B cell (primary cell): Measurements from ENCODE around the gene NPTX2. TPM values are rescaled to one million over a fixed set of nuclear protein-coding genes. Genes with fewer than 3 reads are reported as not detected.

Source experiments
- ATAC-seq: fragments of 200-7000 bp; cut with Tn5 transposase; one replicate; pipeline ENCODE4 v1.10.0; 2021; ENCODE audit warnings: low read depth, mild to moderate bottlenecking, moderate number of reproducible peaks, moderate library complexity
- CTCF ChIA-PET: fragments of 350-600 bp; sonication (Branson Sonifier 250); formaldehyde crosslinking; loops from one replicate; lab custom pipeline; 2021; ENCODE audit warnings: antibody characterized with exemption, inconsistent platforms; lab: Charles Lee
- POLR2A ChIA-PET: fragments of 350-600 bp; sonication (Branson Sonifier 250); formaldehyde crosslinking; loops from one replicate; lab custom pipeline; 2021; ENCODE audit warnings: antibody characterized with exemption; lab: Charles Lee
- DNase-seq: peaks from one replicate; pipeline ENCODE4 v3.0.0; 2013
- H2AFZ ChIP-seq: 2 replicates; pipeline ENCODE4 v1.6.1; 2012; ENCODE audit warnings: mild to moderate bottlenecking, low read depth, low read length; ENCODE audit not compliant: insufficient read depth, poor library complexity, severe bottlenecking
- H3K27ac ChIP-seq, 2 donors: 1 replicate in 1 of 2; 2 replicates in 1 of 2; pipeline ENCODE4 v1.5.1; 2012 to 2013; ENCODE audit warnings: low read length in 2 of 2, mild to moderate bottlenecking in 2 of 2, moderate library complexity in 1 of 2
- H3K27me3 ChIP-seq, 4 experiments: fragments of 200-600 bp in 1 of 4; sonication (generic) in 1 of 4; replicated peaks in 1 of 4; 1 replicate in 2 of 4; 2 replicates in 2 of 4; pipeline versions ENCODE4 v1.6.1 to v1.7.0; 2013 to 2016; ENCODE audit warnings: low read length in 3 of 4, mild to moderate bottlenecking in 2 of 4, mixed read lengths in 1 of 4, moderate library complexity in 1 of 4; ENCODE audit not compliant: insufficient read depth in 4 of 4, control insufficient read depth in 3 of 4; ENCODE audit errors: control extremely low read depth in 1 of 4
- H3K36me3 ChIP-seq, 2 experiments: replicated peaks in 1 of 2; 1 replicate in 1 of 2; 2 replicates in 1 of 2; pipeline versions ENCODE4 v1.6.1 to v1.7.1; 2013; ENCODE audit warnings: low read length in 1 of 2; ENCODE audit not compliant: insufficient read depth in 2 of 2, control insufficient read depth in 1 of 2; ENCODE audit errors: control extremely low read depth in 1 of 2, extremely low read depth in 1 of 2
- H3K4me1 ChIP-seq, 2 donors: fragments of 200-600 bp in 1 of 2; sonication (generic) in 1 of 2; 1 replicate in 1 of 2; 2 replicates in 1 of 2; pipeline versions ENCODE4 v1.5.1 to v1.6.1; 2013 to 2017; ENCODE audit warnings: low read length in 2 of 2; ENCODE audit not compliant: control insufficient read depth in 2 of 2, insufficient read depth in 2 of 2
- H3K4me2 ChIP-seq: replicated peaks from 2 replicates; pipeline ENCODE3; 2012; ENCODE audit warnings: mild to moderate bottlenecking, low read depth, low read length; ENCODE audit not compliant: poor library complexity, severe bottlenecking
- H3K4me3 ChIP-seq, 5 experiments: fragments of 200-600 bp in 1 of 5; sonication (generic) in 1 of 5; 1 replicate in 3 of 5; 2 replicates in 2 of 5; pipeline versions ENCODE4 v1.5.1 to v1.7.0; 2011 to 2016; ENCODE audit warnings: low read length in 4 of 5, mild to moderate bottlenecking in 4 of 5, low read depth in 2 of 5, control low read depth in 1 of 5, moderate library complexity in 1 of 5; ENCODE audit not compliant: insufficient read depth in 1 of 5; ENCODE audit errors: control extremely low read depth in 1 of 5, extremely low read depth in 1 of 5
- H3K79me2 ChIP-seq: fragments of 200-600 bp; sonication (generic); one replicate; pipeline ENCODE4 v1.6.0; 2016; ENCODE audit warnings: low read length; ENCODE audit not compliant: control insufficient read depth, insufficient read depth
- H3K9ac ChIP-seq: fragments of 200-600 bp; sonication (generic); 2 replicates; pipeline ENCODE4 v1.6.1; 2017; ENCODE audit warnings: mild to moderate bottlenecking, low read length, moderate library complexity
- H3K9me3 ChIP-seq, 3 donors: one replicate each; pipeline versions ENCODE4 v1.6.1 to v1.7.1; 2013; ENCODE audit warnings: low read length in 2 of 3; ENCODE audit not compliant: control insufficient read depth in 2 of 3, insufficient read depth in 1 of 3; ENCODE audit errors: control extremely low read depth in 1 of 3
- H4K20me1 ChIP-seq: 2 replicates; pipeline ENCODE4 v1.6.0; 2012; ENCODE audit warnings: mild to moderate bottlenecking, low read length; ENCODE audit not compliant: insufficient read depth, control insufficient read depth, poor library complexity, severe bottlenecking
- H3K27ac Mint-ChIP-seq: one replicate; pipeline ENCODE4 v1.8.0; 2021; ENCODE audit warnings: mixed read lengths
- H3K27me3 Mint-ChIP-seq: one replicate; pipeline ENCODE4 v1.8.0; 2021; ENCODE audit warnings: mixed read lengths
- H3K4me1 Mint-ChIP-seq: one replicate; pipeline ENCODE4 v1.8.0; 2021; ENCODE audit warnings: mixed read lengths
- H3K4me3 Mint-ChIP-seq: one replicate; pipeline ENCODE4 v1.8.0; 2021; ENCODE audit warnings: mixed read lengths
- H3K9me3 Mint-ChIP-seq: one replicate; pipeline ENCODE4 v1.8.0; 2022; ENCODE audit warnings: mixed read lengths; ENCODE audit not compliant: insufficient read depth
- CTCF ChIP-seq: fragments of 200-600 bp; IDR thresholded peaks from one replicate; pipeline ENCODE4 v1.8.0; 2022; ENCODE audit warnings: antibody characterized with exemption, mild to moderate bottlenecking
- EZH2 ChIP-seq: IDR thresholded peaks from 2 replicates; pipeline ENCODE4 v1.6.1; 2012; ENCODE audit warnings: borderline replicate concordance, low read depth, mild to moderate bottlenecking, moderate library complexity, low read length; ENCODE audit not compliant: insufficient read depth, poor library complexity, severe bottlenecking
- WGBS: methylation state at CpG from one replicate; pipeline ENCODE4 v1.1.5; 2013; ENCODE audit warnings: missing lambda C conversion rate; ENCODE audit not compliant: insufficient coverage; 5-methylcytosine and 5-hydroxymethylcytosine counted together
- intact Hi-C: fragments of 100-400 bp; cut with micrococcal nuclease; formaldehyde crosslinking; loops from one replicate; pipeline ENCODE4 v1.10.0; 2022
- polyA plus RNA-seq: library from polyadenylated mRNA; depleted of rRNA; stranded (reverse); fragments of >200 nt; gene quantifications from 2 replicates; pipeline ENCODE4 v1.2.3, GENCODE V29; 2012
- total RNA-seq, 2 donors: library from RNA; stranded (reverse); fragments of 120-200 nt in 1 of 2; gene quantifications; 1 replicate in 1 of 2; 2 replicates in 1 of 2; pipeline versions ENCODE4 v1.2.3 to v1.2.4, GENCODE V29; 2013 to 2022

NPTX2 gene
- total and polyA plus RNA-seq, 2 donors (not counting 1 experiment from before 2014, with no cell fraction given) = not detected

- Mint-ChIP-seq H3K4me3 (no peak overlapping the region), H3K9me3 (peaks cover 3% of the 10 kb centered on the region), H3K4me1 (no peaks in the 10 kb centered on the region), H3K27me3 (no peaks in the 10 kb centered on the region), H3K27ac (no peak overlapping the region)
- Histone ChIP-seq H3K27ac (no peak overlapping the region), H3K9me3 (peaks cover 0 to 30% (median 2%) of the 10 kb centered on the region in 3 donors), H3K36me3 (no peaks in the 10 kb centered on the region), H3K4me1 (no peaks in the 10 kb centered on the region), H3K4me2 (no peak overlapping the region), H4K20me1 (no peaks in the 10 kb centered on the region), H3K4me3 (no peak overlapping the region), H3K9ac (no peak overlapping the region), H3K79me2 (no peaks in the 10 kb centered on the region), H2AFZ (no peak overlapping the region), H3K27me3 (no peaks in the 10 kb centered on the region)
- CTCF ChIA-PET = no interaction called here
- ATAC-seq (no peak), DNase-seq (no peak)
- intact Hi-C loops = no loop called here
- TF ChIP-seq CTCF (no peak), EZH2 (no peak)
- WGBS = 60% methylated on average over 4 of the region's 4 CpGs
- POLR2A ChIA-PET = no interaction called here
Measured at GRCh38 chr7:98662289-98662688, 45.2 kb downstream of the NPTX2 start.

DNA sequence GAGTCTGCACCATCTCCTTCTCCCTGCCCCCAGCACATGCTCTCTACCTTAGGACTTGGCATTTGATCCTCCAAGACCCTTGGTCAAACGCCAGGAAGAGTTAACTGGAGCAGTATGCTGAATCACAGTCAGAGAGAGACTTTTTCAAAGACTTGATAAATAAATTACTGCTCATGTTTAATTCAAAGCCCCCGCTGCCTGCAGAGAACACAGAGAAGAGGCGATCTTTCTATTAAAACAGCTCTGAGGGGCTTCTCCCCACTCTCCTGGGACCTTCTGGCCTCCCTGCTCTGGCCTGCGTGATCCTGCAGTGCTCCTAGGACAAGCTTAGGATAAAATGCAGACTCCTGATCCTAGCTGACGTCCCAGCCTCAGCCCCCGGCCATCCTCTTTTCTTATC, 47.8 kb downstream of the NPTX2 start:
- TF ChIP-seq EZH2 (no peak), CTCF (no peak)
- no peak overlapping the region for H3K27ac Mint-ChIP-seq
- peaks cover 3% of the 10 kb centered on the region for H3K9me3 Mint-ChIP-seq
- Histone ChIP-seq H3K27me3 (no peaks in the 10 kb centered on the region), H3K36me3 (no peaks in the 10 kb centered on the region), H4K20me1 (no peaks in the 10 kb centered on the region), H3K79me2 (no peaks in the 10 kb centered on the region), H3K4me3 (no peak overlapping the region), H3K27ac (no peak overlapping the region), H3K9ac (no peak overlapping the region), H3K9me3 (peaks cover 0 to 31% (median 2%) of the 10 kb centered on the region in 3 donors), H2AFZ (no peak overlapping the region), H3K4me2 (no peak overlapping the region), H3K4me1 (no peaks in the 10 kb centered on the region)
- CTCF ChIA-PET = no interaction called here
- ATAC-seq (no peak), DNase-seq (no peak)
- H3K4me1 Mint-ChIP-seq = no peaks in the 10 kb centered on the region
- WGBS = 90% methylated on average over 4 of the region's 6 CpGs
- POLR2A ChIA-PET = no interaction called here
- no peak overlapping the region for H3K4me3 Mint-ChIP-seq
- H3K27me3 Mint-ChIP-seq = no peaks in the 10 kb centered on the region
- intact Hi-C loops = no loop called here
